Measurements from ENCODE around the gene ANKRD52. TPM values are rescaled to one million over a fixed set of nuclear protein-coding genes. Genes with fewer than 3 reads are reported as not detected.
A peak's percentile ranks its signal among the peaks of the same experiment; 100 is the strongest.

ANKRD52 gene
- polyA plus RNA-seq, 1 donor (not counting 4 experiments of a cell fraction or from before 2014, with no cell fraction given): 14.0 TPM

- H3K4me2 ChIP-seq (ENCODE audit: control insufficient read depth, extremely low read depth, insufficient read depth, low read depth, low read length): peak overlapping the region; percentile 98
- no peaks in the 10 kb centered on the region for H3K9me1 ChIP-seq (ENCODE audit: control insufficient read depth, extremely low read depth, insufficient read depth, low read length)
- H3K36me3 ChIP-seq (ENCODE audit: control insufficient read depth in 2 of 2, extremely low read depth in 1 of 2, insufficient read depth in 2 of 2, low read length in 2 of 2): peaks cover 5% of the 10 kb centered on the region in 2 experiments
- H3K27me3 ChIP-seq (ENCODE audit: control insufficient read depth, extremely low read depth, insufficient read depth, low read length): no peaks in the 10 kb centered on the region
- H3K9ac ChIP-seq (ENCODE audit: control insufficient read depth, extremely low read depth, insufficient read depth, low read length): peak overlapping the region; percentile 92
- no peak for TF ChIP-seq EZH2 (IDR thresholded peaks at IDR 0.05; ENCODE audit: low read length)
- TF ChIP-seq, protein P1, sequence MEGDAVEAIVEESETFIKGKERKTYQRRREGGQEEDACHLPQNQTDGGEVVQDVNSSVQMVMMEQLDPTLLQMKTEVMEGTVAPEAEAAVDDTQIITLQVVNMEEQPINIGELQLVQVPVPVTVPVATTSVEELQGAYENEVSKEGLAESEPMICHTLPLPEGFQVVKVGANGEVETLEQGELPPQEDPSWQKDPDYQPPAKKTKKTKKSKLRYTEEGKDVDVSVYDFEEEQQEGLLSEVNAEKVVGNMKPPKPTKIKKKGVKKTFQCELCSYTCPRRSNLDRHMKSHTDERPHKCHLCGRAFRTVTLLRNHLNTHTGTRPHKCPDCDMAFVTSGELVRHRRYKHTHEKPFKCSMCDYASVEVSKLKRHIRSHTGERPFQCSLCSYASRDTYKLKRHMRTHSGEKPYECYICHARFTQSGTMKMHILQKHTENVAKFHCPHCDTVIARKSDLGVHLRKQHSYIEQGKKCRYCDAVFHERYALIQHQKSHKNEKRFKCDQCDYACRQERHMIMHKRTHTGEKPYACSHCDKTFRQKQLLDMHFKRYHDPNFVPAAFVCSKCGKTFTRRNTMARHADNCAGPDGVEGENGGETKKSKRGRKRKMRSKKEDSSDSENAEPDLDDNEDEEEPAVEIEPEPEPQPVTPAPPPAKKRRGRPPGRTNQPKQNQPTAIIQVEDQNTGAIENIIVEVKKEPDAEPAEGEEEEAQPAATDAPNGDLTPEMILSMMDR (optimal IDR thresholded peaks at IDR 0.05 in 1 of 3, IDR thresholded peaks at IDR 0.05 in 1 of 3, conservative IDR thresholded peaks at IDR 0.05 in 1 of 3; ENCODE audit: extremely low read depth in 1 of 3, insufficient read depth in 2 of 3, low read length in 3 of 3): no peak
- FAIRE-seq: no peak
- H3K27ac ChIP-seq (ENCODE audit: control insufficient read depth, insufficient read depth, low read length): peak overlapping the region; percentile 84
- H3K4me3 ChIP-seq (ENCODE audit: control insufficient read depth in 2 of 3, extremely low read depth in 1 of 3, insufficient read depth in 2 of 3, low read depth in 1 of 3, low read length in 3 of 3): peak overlapping the region; percentile 89 to 98 (median 94)
- dilution Hi-C loops (cut with MboI; ENCODE audit: extremely low pct_ligation_motif_present, low sequenced_read_pairs): no loop called here
- peaks cover 24% of the 10 kb centered on the region for H3K4me1 ChIP-seq (ENCODE audit: control insufficient read depth, extremely low read depth, insufficient read depth, low read length)
- no peak for DNase-seq (ENCODE audit: low read depth, low spot score)
- no peaks in the 10 kb centered on the region for H4K20me1 ChIP-seq (ENCODE audit: control insufficient read depth, extremely low read depth, insufficient read depth, low read length)
- H3K79me2 ChIP-seq (ENCODE audit: control insufficient read depth, insufficient read depth, low read length): peaks cover 32% of the 10 kb centered on the region
- H2AFZ ChIP-seq (ENCODE audit: control insufficient read depth, low read length): peak overlapping the region; percentile 94
- H3K9me3 ChIP-seq (ENCODE audit: control insufficient read depth, low read depth, low read length): no peaks in the 10 kb centered on the region
Measured at GRCh38 chr12:56221232-56221756, 36.9 kb downstream of the ANKRD52 start.

- no peaks in the 10 kb centered on the region for H3K9me1 ChIP-seq (ENCODE audit: control insufficient read depth, extremely low read depth, insufficient read depth, low read length)
- peaks cover 24% of the 10 kb centered on the region for H3K4me1 ChIP-seq (ENCODE audit: control insufficient read depth, extremely low read depth, insufficient read depth, low read length)
- no peaks in the 10 kb centered on the region for H4K20me1 ChIP-seq (ENCODE audit: control insufficient read depth, extremely low read depth, insufficient read depth, low read length)
- dilution Hi-C loops (cut with MboI; ENCODE audit: extremely low pct_ligation_motif_present, low sequenced_read_pairs): no loop called here
- H3K4me2 ChIP-seq (ENCODE audit: control insufficient read depth, extremely low read depth, insufficient read depth, low read depth, low read length): peak overlapping the region; percentile 98
- H3K9me3 ChIP-seq (ENCODE audit: control insufficient read depth, low read depth, low read length): no peaks in the 10 kb centered on the region
- H3K27me3 ChIP-seq (ENCODE audit: control insufficient read depth, extremely low read depth, insufficient read depth, low read length): no peaks in the 10 kb centered on the region
- H2AFZ ChIP-seq (ENCODE audit: control insufficient read depth, low read length): peak overlapping the region; percentile 94
- peak overlapping the region; percentile 92 for H3K9ac ChIP-seq (ENCODE audit: control insufficient read depth, extremely low read depth, insufficient read depth, low read length)
- no peak for TF ChIP-seq EZH2 (IDR thresholded peaks at IDR 0.05; ENCODE audit: low read length)
- TF ChIP-seq, protein P1 (optimal IDR thresholded peaks at IDR 0.05 in 1 of 3, IDR thresholded peaks at IDR 0.05 in 1 of 3, conservative IDR thresholded peaks at IDR 0.05 in 1 of 3; ENCODE audit: extremely low read depth in 1 of 3, insufficient read depth in 2 of 3, low read length in 3 of 3): no peak
- FAIRE-seq (no peak), DNase-seq (ENCODE audit: low read depth, low spot score) (no peak)
- H3K79me2 ChIP-seq (ENCODE audit: control insufficient read depth, insufficient read depth, low read length): peaks cover 32% of the 10 kb centered on the region
- peak overlapping the region; percentile 89 to 98 (median 94) for H3K4me3 ChIP-seq (ENCODE audit: control insufficient read depth in 2 of 3, extremely low read depth in 1 of 3, insufficient read depth in 2 of 3, low read depth in 1 of 3, low read length in 3 of 3)
- H3K36me3 ChIP-seq (ENCODE audit: control insufficient read depth in 2 of 2, extremely low read depth in 1 of 2, insufficient read depth in 2 of 2, low read length in 2 of 2): peaks cover 4 to 7% of the 10 kb centered on the region in 2 experiments
- H3K27ac ChIP-seq (ENCODE audit: control insufficient read depth, insufficient read depth, low read length): peak overlapping the region; percentile 84
Measured at GRCh38 chr12:56220611-56221231, 37.5 kb downstream of the ANKRD52 start.
